Measurements from ENCODE around the gene VKORC1. TPM values are rescaled to one million over a fixed set of nuclear protein-coding genes. Genes with fewer than 3 reads are reported as not detected.

Gene VKORC1
- total and polyA plus RNA-seq, 2 of the 8 experiments (the other 6 are each of a cell fraction or from before 2014, with no cell fraction given): 84.1 to 483 TPM

DNA sequence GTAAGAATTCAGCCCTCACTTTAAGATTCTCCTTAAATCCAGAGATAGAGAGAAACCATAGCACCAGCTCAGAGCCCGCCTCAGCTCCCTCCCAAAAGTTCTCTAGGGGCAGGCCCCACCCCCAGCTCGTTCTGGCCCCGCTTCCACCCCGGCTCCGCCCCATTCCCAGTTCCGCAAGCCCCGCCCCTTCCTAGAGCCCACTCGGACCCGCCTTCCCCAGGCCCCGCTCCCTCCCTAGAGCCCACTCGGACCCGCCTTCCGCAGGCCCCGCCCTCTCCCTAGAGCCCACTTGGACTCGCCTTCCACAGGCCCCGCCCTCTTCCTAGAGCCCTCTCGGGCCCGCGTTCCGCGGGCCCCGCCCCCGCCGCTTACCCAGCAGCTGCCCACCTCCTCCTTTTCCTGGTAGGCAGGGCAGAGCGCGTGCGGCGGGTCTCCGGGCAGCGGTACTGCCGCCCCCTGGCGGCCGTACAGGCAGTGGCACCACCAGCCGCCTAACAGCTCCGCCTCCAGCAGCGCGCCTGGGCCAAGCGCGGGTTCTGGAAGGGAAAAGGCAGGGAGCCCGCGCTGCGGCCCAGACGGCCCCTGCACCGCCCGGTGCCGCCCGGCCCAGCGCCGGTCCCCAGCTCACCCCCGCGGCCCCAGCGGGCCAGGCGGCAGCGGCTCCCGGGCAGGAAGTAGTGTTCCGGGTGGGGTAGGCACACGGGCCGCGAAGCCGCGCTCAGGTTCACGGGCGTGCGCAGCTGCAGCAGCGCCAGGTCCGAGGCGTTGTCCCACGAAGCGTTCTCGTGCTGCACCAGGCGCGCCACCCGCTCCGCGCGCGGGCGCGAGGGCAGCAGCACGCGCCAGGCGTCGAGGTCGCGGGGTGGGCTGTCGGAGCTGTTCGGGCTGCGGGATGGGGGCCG lies 47.8 kb upstream of the VKORC1 start (continued):
- TF ChIP-seq POLR2AphosphoS5 (IDR thresholded peaks at IDR 0.05; ENCODE audit: low read depth, low read length): no peak
- no peak for TF ChIP-seq RXRA (IDR thresholded peaks at IDR 0.05; ENCODE audit: insufficient read depth, low read depth, low read length)
- TF ChIP-seq YY1 (IDR thresholded peaks at IDR 0.05; ENCODE audit: low read depth, low read length): 0 out of 2 replicates have a peak, but pooled peaks have one; percentile 33
- TF ChIP-seq TBP (IDR thresholded peaks at IDR 0.05; ENCODE audit: low read depth, low read length): 0 out of 2 replicates have a peak, but pooled peaks have one; percentile 29
- peak; percentile 14; the same call in 1 of the 2 replicates for TF ChIP-seq EGR1 (IDR thresholded peaks at IDR 0.05; ENCODE audit: borderline replicate concordance, low read depth, low read length)
- no peak for TF ChIP-seq SP2 (IDR thresholded peaks at IDR 0.05; ENCODE audit: low read length)
- TF ChIP-seq CBX5 (IDR thresholded peaks at IDR 0.05; ENCODE audit: low read depth, low read length): no peak
- TF ChIP-seq SAP30 (IDR thresholded peaks at IDR 0.05; ENCODE audit: insufficient read depth, insufficient replicate concordance, low read length): no peak
- TF ChIP-seq GTF2F1 (IDR thresholded peaks at IDR 0.05; ENCODE audit: borderline replicate concordance, low read depth, low read length): no peak
- TF ChIP-seq, protein P1, sequence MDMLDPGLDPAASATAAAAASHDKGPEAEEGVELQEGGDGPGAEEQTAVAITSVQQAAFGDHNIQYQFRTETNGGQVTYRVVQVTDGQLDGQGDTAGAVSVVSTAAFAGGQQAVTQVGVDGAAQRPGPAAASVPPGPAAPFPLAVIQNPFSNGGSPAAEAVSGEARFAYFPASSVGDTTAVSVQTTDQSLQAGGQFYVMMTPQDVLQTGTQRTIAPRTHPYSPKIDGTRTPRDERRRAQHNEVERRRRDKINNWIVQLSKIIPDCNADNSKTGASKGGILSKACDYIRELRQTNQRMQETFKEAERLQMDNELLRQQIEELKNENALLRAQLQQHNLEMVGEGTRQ (IDR thresholded peaks at IDR 0.05; ENCODE audit: low read length): no peak
- TF ChIP-seq SIRT6 (IDR thresholded peaks at IDR 0.05; ENCODE audit: low read length): no peak
- TF ChIP-seq POLR2A (IDR thresholded peaks at IDR 0.05; ENCODE audit: control extremely low read depth in 1 of 2, low read depth in 2 of 2, low read length in 2 of 2): no peak
- peak; percentile 77 to 85 for TF ChIP-seq RAD21 (IDR thresholded peaks at IDR 0.05 in 1 of 2, conservative IDR thresholded peaks at IDR 0.05 in 1 of 2; ENCODE audit: low read depth in 2 of 2, low read length in 2 of 2)
- TF ChIP-seq TAF7 (optimal IDR thresholded peaks at IDR 0.05; ENCODE audit: borderline replicate concordance, low read depth, low read length): no peak
- no peak for TF ChIP-seq ZNF274 (IDR thresholded peaks at IDR 0.05; ENCODE audit: borderline replicate concordance, extremely low read depth, low read length)
- peak; percentile 31; the same call in 1 of the 2 replicates for TF ChIP-seq PHF8 (conservative IDR thresholded peaks at IDR 0.05; ENCODE audit: low read depth, low read length)
- TF ChIP-seq JUN (IDR thresholded peaks at IDR 0.05; ENCODE audit: low read depth, low read length): no peak
- peak; percentile 32; the same call in 1 of the 2 replicates for TF ChIP-seq CREB1 (IDR thresholded peaks at IDR 0.05)
- 0 out of 3 replicates have a peak, but pooled peaks of 1 of the 2 experiments have one; percentile 45 for TF ChIP-seq EP300 (IDR thresholded peaks at IDR 0.05; ENCODE audit: borderline replicate concordance in 1 of 2, low read depth in 2 of 2, low read length in 2 of 2)
